ENCODE data around the gene ELANE.
"Not testable (repeated sequence)": the region's sequence is repeated elsewhere in the genome, so short reads cannot be mapped to it uniquely, and the experiment has no call there.

Gene ELANE

DNA sequence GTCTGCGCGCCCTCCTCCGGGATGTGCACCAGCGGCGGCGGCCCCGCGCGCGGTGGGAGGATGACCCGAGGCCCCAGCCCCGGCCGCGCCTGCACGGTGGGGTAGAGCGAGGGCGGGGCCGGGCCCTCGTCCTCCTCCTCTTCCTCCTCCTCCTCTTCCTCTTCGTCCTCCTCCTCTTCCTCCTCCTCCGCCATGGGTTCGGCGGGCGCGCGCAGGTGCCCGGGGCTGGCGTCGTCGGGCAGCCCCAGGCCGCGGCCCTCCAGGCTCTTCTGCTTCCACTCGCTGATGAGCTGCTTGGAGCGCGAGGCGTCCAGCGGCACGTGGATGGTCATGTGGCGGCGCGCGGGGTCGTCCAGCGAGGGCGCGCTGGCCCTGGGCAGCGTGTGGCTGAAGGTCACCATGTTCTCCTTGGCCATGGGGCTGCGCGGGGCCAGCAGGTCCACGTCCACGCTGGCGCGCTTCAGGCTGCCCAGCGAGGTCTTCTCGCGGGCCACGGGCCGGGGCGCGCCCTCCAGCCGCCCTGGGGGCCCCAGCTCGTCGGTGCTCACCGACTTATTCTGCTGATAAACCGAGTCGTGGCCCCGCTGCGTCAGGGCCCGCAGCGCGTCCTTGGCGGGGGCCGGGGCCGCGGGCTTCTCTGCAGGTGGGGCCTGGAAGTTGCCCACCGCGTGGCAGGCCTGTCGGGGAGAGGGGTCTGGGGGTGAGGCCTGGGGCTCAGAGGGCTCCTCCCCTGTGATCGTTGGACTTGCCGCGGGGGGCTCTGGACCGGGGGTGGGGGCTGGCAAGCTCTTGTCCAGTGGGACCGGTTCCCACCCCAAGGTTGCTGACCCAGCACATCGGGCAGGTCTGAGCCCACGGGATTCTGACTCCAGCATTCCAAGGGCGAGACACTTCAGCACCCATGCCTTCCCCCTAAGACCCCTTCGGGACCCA, 38.6 kb upstream of the ELANE start:
- in situ Hi-C loops (cut with MboI; ENCODE audit: low pct_unique_long_range_greater_than_20kb, low sequenced_read_pairs): no loop called here
- DNase-seq: no peak

DNA sequence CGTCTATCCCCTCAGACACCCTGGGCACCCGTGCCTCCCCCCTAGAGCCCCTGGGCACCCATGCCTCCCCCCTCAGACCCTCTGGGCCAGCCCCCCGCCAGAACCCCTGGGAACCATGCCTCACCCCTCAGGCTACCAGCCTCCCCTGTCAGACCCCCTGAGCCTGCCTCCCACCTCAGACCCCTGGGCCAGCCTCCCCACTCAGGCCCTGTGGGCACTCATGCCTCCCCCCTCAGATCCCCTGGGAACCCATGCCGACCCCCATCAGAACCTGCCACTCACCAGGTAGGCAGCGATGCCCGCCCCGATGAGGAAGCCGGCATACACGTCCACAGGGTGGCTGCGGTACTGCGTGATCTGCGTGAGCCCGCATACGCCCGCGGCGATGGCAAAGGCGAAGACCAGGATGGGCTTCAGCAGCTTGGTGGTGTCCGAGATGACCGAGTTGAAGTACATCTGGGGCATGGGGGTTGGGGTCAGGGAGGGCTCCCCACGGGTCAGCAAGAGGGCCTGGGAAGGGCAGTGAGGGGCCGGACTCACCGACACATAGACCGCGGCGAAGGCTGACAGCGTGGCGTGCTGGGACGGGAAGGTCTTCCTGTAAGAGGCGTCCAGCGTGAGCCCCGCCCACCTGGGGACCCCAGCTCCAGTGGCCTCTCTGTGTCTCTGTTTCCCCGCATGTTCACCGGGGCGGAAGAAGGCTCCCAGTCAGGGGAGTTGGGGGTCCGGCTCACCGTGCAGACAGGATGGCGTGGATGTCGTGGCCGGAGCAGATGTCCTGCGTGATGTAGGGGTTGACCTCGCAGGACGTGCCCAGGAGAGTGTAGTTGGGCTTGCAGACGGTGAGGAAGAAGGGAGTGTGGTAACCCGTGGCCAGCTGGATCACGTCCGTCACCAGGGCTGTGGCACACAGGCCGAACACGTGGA, 37.7 kb upstream of the ELANE start:
- in situ Hi-C loops (cut with MboI; ENCODE audit: low pct_unique_long_range_greater_than_20kb, low sequenced_read_pairs): no loop called here
- DNase-seq: no peak

- no peak for DNase-seq
- in situ Hi-C loops (cut with MboI; ENCODE audit: low pct_unique_long_range_greater_than_20kb, low sequenced_read_pairs): no loop called here
Observed at GRCh38 chr19:815079-815774, 36.9 kb upstream of the ELANE start.

DNA sequence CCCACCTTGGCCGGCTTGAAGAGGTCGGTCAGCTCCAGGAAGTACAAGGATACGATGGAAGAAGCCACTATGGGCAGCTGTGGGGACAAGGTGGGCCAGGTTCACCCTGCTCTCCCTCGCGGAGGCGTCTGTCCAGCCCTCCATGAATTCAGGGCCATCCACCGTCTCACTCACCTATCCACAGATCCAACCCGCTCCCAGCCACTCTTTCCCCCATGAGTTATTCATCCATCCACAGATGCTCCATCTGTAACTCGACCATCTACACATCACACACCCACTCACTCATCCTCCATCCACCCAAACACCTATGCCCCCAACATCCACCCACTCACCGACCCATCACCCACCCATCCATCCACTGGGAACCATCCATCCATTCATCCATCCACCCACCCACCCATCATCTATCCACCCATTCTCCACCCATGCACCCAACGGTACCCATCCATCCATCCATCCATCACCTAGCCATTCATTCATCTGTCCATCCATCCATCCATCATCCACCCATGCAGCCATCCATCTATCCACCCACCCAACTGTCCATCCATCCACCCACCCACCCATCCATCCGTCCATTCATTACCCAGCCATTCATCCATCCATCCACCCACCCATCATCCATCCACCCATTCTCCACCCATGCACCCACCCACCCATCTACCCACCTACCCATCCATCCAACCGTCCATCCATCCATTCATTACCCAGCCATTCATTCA, 36.2 kb upstream of the ELANE start:
- in situ Hi-C loops (cut with MboI; ENCODE audit: low pct_unique_long_range_greater_than_20kb, low sequenced_read_pairs): no loop called here
- DNase-seq: no peak

- no peak for DNase-seq
- in situ Hi-C loops (cut with MboI; ENCODE audit: low pct_unique_long_range_greater_than_20kb, low sequenced_read_pairs): no loop called here
Observed at GRCh38 chr19:816500-816857, 35.6 kb upstream of the ELANE start.

DNA sequence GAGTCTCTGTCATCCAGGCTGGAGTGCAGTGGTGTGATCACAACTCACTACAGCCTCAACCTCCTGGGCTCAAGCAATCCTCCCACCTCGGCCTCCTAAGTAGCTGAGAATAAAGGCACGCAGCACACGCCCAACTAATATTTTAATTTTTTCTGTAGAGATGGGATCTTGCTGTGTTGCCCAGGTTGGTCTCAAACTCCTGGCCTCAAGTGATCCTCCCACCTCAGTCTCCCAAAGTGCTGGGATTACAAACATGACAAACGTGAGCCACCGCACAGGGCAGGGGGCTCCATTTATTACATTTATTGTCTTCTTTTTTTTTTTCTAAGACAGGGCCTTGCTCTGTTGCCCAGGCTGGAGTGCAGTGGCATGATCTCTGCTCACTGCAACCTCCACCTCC, 31.9 kb upstream of the ELANE start:
- in situ Hi-C loops (cut with MboI; ENCODE audit: low pct_unique_long_range_greater_than_20kb, low sequenced_read_pairs); DNase-seq: not testable (repeated sequence)

DNA sequence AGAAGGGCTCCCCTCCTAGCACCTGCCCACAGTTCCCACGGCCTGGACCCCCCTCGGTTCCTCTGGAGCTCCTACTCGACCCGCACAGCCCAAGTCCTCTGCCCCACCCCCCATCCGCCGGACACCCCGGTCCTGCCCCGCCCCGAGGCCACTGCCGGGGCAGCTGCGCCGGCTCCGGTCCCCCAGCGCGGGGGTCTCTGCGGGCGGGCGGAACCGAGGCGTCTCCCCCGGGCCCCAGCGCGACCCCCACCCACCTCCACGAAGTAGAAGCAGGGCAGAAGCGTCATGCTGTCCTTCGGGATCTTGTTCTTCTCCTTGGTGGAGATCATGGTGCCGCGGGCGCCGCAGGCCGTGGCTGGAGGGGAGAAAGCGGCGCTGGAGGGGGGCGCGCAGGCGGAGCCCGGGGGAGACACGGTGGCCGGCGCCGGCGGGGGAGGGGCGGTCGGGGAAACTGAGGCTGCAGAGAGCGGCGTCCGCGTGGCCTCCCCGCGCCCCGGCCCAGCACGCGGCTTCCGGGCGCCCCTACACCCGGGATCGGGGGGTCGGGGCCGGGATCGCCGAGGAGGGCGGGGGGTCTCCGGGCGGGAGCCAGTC, 30.8 kb upstream of the ELANE start:
- no peak for DNase-seq
- in situ Hi-C loops (cut with MboI; ENCODE audit: low pct_unique_long_range_greater_than_20kb, low sequenced_read_pairs): no loop called here

GRCh38 chr19:821825-822503, 30.1 kb upstream of the ELANE start, which contains the start of gene PLPPR3:
PLPPR3 (minus strand) TSS chr19:821955; CDS start chr19:821559, 396 bp downstream.
- in situ Hi-C loops (cut with MboI; ENCODE audit: low pct_unique_long_range_greater_than_20kb, low sequenced_read_pairs): no loop called here
- DNase-seq: no peak

DNA sequence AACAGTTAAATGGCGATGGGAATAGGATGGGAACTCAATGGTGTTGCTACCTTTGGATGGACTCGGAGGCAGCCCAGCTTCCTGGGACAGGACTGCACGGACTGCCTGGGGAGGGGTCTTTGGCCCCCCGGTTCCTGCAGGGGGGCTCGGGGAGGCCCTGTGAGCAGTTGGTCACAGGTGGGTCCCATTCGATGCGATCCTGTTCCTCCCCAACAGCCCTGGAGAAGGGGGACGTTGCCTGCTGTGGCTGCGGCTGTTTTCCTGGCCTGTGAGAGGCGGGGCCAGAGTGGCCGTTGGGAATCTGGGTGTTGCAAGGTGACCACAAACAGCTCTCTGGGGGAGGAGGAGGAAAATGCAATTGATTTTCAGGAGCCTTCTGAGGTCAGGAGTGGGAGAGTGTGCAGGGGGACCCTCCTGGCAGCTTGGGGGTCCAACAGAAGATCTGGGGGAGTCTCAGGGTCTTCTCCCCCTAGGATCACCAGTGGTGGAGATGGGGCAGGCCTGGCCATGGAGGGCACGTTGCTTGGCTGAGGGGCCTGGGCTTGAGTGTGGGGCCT, 28.5 kb upstream of the ELANE start:
- in situ Hi-C loops (cut with MboI; ENCODE audit: low pct_unique_long_range_greater_than_20kb, low sequenced_read_pairs): no loop called here
- peak; percentile 61 for DNase-seq

DNA sequence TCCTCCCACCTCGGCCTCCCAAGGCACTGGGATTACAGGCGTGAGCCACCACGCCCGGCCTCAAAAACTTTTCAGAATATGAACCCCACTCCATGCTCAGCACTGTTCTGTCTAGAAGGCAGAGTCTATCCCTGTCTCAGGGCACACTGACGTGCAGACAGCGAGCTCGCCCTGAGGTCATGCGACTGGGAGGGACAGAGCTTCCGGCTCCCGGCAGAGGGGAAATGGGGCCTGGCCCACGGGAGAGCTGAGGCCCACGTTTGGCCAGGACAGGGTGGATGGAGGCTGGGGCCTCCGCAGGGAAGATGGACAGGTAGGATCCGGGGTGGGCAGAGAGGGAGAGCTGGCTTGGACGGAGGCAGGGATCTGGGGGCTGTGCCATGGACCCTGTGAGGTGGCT, 27.2 kb upstream of the ELANE start:
- no peak for DNase-seq
- in situ Hi-C loops (cut with MboI; ENCODE audit: low pct_unique_long_range_greater_than_20kb, low sequenced_read_pairs): no loop called here

DNA sequence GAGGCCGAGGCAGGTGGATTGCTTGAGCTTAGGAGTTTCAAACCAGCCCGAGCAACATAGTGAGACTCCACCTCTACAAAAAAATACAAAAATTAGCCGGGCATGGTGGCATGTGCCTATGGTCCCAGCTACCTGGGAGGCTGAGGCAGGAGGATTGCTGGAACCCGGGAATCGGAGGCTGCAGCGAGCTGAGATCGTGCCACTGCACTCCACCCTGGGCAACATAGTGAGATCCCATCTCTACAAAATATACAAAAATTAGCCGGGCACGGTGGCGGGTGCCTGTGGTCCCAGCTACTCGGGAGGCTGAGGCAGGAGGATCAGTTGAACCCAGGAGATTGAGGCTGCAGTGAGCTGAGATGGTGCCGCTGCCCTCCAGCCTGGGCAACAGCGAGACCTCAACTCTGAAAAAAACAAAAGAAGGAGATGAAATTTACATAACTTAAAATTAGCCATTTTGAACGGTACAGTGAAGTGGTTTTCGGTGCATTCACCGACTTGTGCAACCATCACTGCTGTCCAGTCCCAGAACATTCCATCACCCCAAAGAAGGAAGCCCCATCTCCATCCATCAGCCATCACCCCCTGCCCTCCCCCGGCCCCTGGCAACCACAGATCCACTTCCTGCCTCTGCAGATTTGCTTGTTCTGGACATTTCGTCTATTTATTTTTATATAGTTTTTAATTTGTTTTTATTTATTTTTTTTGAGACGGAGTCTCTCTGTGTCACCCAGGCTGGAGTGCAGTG, 26.0 kb upstream of the ELANE start:
- in situ Hi-C loops (cut with MboI; ENCODE audit: low pct_unique_long_range_greater_than_20kb, low sequenced_read_pairs): no loop called here
- no peak for DNase-seq

DNA sequence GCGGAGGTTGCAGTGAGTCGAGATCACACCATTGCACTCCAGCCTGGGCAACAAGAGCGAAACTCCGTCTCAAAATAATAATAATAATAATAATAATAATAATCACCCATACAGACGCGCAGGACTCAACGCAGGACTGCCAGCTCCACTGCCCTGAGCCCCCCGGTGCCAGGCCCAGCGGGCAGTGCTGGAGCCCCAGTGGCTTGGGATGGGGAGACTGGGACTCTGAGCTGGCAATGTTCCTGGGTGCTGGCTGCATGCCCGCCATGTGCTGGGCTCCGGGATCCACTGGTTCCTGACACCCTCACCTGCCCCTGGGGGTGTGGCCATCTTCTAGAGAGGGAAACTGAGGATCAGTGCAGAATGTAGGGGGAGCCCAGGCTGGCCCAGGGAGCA, 24.8 kb upstream of the ELANE start:
- in situ Hi-C loops (cut with MboI; ENCODE audit: low pct_unique_long_range_greater_than_20kb, low sequenced_read_pairs): no loop called here

GRCh38 chr19:827710-828321, 24.3 kb upstream of the ELANE start, which contains the start of gene AZU1:
AZU1 (plus strand) TSS chr19:827837; CDS start chr19:827847, 10 bp downstream.
- in situ Hi-C loops (cut with MboI; ENCODE audit: low pct_unique_long_range_greater_than_20kb, low sequenced_read_pairs): no loop called here
- DNase-seq: peak; percentile 48

More for the DNA sequence above, 24.8 kb upstream of the ELANE start:
- no peak for DNase-seq

DNA sequence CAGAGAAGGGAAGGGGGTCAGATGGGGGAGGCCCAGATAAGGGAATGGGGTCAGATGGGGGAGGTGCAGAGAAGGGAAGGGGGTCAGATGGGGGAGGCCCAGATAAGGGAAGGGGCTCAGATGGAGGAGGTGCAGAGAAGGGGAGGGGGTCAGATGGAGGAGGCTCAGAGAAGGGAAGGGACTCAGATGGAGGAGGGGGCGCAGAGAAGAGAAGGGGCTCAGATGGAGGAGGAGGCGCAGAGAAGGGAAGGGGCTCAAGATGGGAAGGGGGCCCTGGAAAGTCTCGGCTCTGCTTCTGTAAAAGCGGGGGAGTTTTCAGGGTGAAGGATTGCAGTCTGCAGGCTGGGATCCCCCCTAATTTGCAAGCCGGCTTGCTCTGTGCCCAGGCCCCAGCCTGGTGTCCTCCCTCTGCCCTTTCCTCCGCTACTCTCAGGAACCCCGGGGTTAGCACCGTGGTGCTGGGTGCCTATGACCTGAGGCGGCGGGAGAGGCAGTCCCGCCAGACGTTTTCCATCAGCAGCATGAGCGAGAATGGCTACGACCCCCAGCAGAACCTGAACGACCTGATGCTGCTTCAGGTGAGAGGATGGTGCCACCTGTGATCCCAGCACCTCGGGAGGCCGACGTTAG, 22.9 kb upstream of the ELANE start:
- no peak for DNase-seq
- in situ Hi-C loops (cut with MboI; ENCODE audit: low pct_unique_long_range_greater_than_20kb, low sequenced_read_pairs): no loop called here

DNA sequence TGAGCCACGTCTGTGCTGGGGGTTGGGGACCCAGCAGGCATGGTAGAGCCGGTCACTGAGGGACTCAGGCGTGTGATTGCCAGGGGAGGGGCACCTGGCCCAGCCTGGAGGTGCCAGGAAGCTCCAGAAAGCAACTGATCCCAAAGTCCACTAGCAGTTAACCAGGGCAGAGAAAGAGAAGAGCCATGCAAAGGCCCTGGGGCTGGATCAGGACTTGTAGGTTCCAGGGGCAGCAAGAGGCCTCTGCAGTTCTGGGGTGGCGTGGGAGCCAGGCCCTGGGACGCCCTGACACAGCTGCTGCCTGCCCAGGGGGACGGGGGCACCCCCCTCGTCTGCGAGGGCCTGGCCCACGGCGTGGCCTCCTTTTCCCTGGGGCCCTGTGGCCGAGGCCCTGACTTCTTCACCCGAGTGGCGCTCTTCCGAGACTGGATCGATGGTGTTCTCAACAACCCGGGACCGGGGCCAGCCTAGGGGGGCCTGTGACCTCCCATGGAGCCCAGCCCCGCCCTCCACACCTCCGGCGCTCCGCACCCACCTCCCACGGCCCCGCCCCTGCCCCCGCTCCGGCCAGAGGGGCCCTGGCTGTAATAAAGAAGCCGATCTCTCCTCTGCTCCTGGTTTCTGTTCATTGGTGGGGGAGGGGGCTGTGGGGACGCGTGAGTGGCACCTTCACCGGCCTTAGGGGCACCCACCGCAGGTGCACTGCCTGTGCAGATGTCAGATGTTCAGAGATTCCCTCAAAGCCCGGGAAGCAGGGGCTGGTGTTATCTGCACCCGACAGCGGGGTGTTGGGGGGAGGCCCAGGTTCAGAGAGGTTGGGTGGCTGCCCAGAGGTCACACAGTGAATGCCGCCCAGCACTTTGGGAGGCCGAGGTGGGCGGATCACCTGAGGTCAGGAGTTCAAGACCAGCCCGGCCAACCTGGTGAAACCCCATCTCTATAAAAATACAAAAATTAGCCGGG, 20.4 kb upstream of the ELANE start:
- in situ Hi-C loops (cut with MboI; ENCODE audit: low pct_unique_long_range_greater_than_20kb, low sequenced_read_pairs): no loop called here

More for the DNA sequence above, 20.4 kb upstream of the ELANE start:
- no peak for DNase-seq

All from KBM-7 (cell line).